Stimulated activated CD4-positive, alpha-beta T cell treated with anti-CD3 and anti-CD28 coated beads, Interleukin-4, amount 100 ng/mL, for 4 hours (primary cell): ENCODE data around the gene POU3F3.
A peak's percentile ranks its signal among the peaks of the same experiment; 100 is the strongest.

Experiments used
- DNase-seq, 2 experiments: peaks; one replicate each; pipeline ENCODE4 v3.0.0-alpha.2; 2020

POU3F3 gene

DNA sequence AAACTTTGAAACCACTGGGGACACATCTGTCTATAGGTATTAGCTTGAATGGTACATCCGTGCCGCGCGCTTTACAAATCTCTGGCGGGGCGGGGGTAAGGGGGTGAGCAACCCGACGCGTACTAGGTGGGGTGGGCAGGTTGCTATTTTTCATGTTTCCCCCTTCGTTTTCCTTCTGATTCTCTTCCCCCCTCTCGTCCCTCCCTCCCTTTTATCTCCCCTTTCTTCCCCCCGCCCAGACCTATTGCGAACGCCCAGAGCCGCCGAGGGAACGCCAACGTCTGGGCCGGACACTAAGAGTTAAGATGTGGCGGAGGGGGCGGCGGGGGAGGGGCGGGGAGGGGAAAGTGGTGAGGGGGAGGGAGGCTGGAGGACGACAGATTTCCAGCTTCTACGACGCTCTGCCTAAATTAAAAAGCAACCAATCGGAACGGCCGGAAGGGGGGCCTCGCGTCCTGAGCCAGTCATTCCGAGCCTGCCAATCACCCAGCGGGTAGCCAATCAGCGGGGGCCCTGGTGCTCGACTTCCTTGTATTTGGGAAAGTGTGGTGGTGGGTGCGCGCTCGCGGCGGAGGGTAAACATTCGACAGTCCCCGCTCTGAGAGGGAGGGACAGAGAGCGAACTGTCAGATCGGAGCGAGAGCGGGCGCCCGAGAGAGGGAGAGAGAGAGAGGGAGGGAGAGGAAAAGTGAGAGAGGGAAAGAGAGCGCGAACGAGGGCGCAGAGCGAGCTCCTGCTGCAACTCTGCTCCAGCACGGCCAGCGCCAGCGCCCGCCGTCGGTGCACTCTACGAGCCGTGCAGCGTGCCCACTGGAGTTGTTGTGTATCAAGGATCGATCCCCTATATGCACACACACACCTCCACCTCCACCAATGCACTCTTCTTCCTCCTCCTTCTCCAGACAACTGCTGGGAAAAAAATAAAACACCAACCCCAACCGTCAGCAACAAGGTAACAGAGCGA lies at the start of gene POU3F3:
POU3F3 (plus strand) TSS at position 582 of the 964 bp plus-strand sequence. CDS start 1,396 bp downstream, outside the sequence.
- DNase-seq = peak; percentile 41 to 45

DNA sequence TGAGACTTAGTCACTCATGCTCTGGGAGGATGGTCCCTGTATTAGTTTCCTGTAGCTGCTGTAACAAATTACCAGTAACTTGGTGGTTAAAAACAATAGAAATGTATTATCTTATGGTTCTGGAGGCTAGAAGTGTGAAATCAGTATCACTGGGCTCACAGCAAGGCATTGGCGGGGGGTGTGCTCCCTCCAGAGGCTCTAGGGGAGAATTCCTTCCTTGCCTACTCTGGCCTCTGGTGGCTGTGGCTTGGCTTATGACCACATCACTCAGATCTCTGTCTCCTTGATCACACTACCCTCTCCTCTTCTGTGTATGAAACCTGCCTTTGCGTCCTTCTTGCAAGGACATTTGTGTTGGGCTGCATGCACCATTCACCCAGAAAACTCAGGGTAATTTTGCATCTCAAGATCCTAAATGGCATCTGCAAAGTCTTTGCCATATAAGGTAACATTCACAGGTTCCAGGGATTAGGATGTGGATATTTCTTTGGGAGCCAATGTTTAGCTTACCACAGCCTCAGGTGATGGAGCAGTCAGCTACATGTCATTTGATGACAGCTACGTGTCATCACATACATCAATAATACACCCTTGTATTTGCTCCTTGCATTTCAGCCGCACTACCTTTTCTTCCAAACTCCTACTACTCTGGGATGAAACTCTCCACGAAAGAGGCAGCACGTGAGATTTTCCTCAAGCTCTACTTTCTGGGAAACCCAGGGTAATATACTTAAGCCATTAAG lies 49.6 kb upstream of the POU3F3 start:
- DNase-seq = no peak

DNA sequence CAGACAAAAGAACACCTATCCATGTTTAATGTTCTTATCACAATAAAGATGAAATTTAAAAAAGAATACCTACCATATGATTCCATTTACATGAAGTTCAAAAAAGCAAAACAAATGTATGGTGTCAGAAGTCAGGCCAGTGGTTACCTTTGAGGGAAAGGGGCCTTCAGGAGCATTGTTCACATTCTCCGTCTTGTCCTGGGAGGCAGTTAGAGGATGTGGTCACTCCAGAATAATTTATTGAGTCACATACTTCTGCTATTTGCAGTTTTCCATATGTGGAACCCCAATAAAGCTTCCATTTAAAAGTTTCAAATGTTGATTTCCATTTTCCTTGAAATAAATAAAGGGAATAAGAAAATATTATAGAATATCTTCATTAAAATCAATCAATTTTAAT lies 41.6 kb upstream of the POU3F3 start:
- no peak for DNase-seq

DNA sequence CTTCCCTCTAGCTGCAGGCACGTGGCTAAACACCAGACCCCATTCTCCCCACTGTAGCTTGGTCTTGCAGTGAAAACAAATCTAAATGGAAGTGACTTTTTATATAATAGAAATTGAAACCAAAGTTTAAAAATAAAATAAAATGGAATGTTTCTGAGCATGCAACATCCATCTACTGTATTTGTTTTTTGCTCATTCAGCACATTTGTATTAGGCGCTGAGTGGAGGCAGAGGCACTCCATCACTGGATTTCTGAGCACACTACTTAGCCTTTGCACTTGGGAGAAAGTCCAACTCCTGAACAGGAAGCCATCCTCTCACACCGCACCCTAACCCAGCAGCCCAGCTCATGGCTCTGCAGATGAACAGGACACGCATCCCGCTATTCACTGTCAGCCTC lies 37.8 kb upstream of the POU3F3 start:
- DNase-seq = no peak

GRCh38 chr2:104818264-104818663 lies 35.7 kb upstream of the POU3F3 start:
- no peak for DNase-seq

DNA sequence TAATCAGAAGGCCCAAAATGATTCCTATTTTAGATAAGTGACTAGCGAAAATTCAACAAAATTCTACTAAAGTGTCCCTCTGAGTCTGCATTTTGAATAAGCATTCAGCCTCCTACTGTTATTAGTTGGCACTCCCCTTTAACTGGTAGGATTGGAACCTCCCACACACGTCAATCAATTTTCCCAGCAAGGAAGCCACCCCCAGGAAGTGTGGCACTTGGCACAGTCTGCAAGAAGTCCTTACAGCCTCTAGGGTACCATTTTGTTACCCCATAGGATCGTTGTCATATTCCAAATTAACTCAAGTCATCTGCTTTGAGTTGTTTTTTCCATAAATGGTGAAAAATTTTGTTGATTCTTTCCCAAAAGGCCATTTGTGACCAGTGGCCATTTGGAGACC lies 33.8 kb upstream of the POU3F3 start:
- no peak for DNase-seq

DNA sequence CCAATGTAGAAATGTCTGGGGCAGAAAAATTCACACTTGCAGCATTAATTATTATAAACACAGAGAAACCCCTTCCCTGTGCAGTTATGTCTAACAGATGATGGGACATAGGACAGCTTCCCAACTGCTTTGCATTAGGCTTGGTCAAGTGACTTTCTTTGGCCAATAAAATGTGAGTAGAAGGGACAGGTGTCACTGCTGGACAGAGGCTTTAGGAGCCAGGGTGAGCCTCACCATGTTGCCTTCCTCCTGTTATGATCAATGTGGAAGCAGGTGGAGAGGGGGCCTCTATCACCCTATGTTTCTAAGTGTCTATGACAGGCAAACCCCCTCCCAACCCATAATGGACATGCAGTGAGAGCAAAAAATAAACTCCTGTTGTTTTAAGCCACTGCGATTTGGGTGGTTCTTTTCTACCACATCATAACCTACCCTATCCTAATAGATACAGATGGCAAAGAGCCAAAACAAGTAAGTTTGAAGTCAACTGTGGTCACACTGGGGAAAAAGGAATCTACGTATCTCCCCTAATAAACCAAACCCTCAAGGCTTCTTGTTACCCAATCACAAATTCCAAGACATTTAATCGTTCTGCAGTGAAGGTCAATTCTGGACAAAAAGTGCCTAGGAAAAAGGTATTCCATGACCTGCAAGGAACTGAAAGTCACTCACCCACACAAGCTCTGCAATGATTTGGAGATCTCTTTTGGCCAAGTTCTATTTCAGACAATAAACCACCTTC lies 28.6 kb upstream of the POU3F3 start:
- no peak for DNase-seq

GRCh38 chr2:104826016-104826415 lies 27.9 kb upstream of the POU3F3 start:
- no peak for DNase-seq

GRCh38 chr2:104831742-104832141 lies 22.2 kb upstream of the POU3F3 start:
- DNase-seq = no peak

DNA sequence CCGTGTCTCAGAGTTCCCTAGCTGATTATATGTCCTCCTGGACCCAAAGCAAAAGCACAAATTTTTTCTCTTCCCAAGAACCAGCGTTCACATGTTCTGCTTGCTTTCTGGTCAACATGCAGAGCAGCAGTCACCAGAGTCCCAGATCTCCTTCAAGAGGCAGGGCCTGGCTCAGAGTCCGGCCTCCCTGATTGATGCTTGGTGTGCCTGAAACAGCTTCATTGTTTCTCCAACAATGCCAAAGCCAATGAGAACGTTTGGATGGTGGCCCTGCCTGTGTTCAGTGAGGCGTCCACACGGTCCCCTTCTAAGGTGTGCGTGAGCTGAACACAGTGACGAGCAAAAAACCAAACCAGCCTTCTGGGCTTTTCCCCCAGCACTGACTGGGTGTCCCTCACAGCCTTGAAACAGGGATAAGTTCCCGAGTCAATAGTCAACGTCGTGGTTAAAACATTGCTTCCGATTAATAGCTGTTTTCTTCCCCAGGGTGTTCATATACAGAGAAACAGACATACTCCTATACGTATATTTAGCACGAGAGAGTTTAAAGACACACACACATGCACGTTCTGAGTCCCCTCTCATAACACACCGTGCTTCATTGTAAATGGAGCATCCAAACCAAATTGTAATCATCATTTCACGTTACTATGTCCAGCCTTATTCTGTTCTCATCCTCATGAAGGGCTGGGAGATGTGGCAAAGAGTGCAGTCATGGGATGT lies 19.3 kb upstream of the POU3F3 start:
- no peak for DNase-seq

DNA sequence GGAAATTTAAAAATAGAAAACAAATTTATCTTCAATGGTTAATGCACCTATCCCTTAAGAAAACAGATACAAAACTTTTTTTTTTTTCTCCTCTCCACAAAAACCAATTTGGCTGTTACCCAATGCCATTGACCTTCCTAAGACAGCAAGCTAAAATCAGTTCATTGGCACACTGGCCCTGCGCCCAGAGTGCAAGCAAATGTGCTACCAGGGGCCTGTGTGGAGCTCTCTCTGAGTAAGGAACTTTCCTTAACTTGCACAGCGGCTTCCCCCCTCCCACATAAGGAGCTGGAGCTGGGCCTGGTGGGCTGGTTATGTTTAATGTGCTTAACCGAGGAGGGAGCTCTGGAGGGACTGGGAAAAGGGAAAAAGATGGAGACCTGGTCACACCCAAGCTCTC lies 17.6 kb upstream of the POU3F3 start:
- DNase-seq = no peak

- no peak for DNase-seq
These were observed 17.1 kb upstream of the POU3F3 start for GRCh38 chr2:104836841-104837240.

DNA sequence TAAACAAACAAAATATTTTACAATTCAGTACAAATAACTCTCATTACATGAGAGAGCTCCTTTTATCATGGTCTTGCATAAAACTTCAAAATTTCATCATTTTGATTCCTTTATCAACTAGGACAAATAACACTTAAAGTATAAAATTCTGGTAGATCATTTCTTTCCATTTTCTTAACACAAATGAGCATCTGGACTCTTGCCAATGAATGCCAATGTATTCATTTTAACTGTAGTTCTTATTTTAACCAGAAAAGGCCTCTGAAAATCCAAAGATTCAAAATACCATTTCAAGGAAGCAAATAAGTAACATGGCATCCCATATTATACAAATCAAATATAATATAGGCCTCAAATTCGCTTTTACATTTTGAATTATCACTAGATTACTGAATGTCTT lies 13.8 kb upstream of the POU3F3 start:
- DNase-seq = no peak

GRCh38 chr2:104840893-104841585 lies 12.9 kb upstream of the POU3F3 start:
- DNase-seq = no peak

DNA sequence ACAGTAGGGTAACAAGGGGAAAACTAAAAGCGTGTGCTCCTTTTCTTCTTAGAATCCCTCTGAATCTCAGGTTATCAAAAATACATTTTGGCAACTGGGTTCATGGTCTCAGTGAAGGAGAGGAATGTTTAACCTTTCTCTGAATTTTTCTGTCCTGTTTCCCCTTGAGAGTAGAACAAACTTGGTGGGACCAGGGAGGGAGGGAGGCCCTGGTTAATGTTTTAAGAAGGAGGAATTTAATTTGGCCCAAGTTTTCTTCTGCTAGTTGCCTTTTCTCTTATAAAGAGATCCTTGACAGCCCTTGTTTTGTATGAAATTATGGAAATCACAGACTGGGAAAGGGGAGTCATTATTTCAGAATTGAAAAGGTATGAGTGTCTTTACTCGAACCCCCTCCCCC lies 12.2 kb upstream of the POU3F3 start:
- DNase-seq = no peak

DNA sequence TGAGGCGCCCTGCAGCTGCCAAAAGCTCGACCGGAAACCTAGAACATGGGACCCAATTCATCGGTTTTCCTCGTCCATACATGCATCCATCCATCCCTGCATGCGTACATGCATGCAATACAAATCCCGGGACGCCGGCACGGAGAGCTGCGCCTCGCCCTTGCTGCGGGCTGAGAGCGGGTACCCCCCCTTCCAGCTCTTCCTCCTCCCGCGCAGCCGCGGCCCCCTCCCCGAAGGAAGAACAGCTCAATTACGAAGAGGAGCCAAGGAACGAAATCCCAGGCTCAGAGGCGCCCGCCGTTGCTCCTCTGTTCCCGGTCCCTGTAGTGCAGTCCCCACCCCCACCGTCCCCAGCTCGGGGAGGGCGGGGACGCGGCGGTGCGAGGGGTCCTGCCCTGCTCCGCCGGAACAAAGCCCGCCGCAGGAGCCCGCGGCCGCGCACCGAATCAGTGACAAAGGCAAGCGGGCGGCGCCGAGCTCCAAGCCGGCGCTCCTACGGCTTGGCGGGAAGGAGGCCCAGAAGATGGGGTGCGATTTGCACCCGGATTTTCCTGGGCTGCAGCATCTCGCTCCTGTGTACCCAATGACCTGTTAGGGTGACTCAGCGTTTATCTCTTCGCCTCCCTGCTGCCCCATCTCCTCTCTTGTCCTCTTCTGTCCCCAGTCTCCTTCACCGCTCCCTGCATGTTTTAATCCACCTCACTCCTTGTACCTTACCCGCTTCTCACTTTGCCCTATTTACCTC lies 8.9 kb upstream of the POU3F3 start:
- no peak for DNase-seq

DNA sequence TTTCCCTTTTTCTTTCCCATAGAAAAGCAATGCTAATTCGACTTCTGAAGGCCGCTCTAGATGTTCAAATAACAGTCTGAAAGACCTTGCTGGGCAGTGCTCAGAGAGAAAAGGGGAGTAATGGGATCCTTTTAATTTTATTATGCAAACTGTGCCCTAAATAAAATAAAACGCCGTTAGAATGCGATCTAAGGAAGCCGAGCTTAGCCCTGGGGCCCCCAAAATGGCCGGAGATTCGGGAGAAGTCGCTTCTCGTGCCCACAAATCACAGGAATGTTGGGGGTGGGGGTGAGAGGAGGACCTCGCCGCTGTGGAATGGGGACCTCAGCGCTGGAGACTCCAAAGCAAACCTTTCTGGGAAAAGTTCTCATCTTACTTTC lies 8.4 kb upstream of the POU3F3 start:
- DNase-seq = no peak

- no peak for DNase-seq
These were observed 7.7 kb upstream of the POU3F3 start for GRCh38 chr2:104845946-104846785.

- DNase-seq = no peak
These were observed 6.9 kb upstream of the POU3F3 start for GRCh38 chr2:104846786-104847585.
